NCI-H510A treated with DMSO at 0.1 percent for 48 hours (cell line): Measurements from ENCODE around the gene TARBP1.
"Not testable (repeated sequence)": the region's sequence is repeated elsewhere in the genome, so short reads cannot be mapped to it uniquely, and the experiment has no call there.

Experiments
- DNase-seq: peaks from one replicate; lab custom pipeline; 2025; lab: John Stamatoyannopoulos, UW

Gene TARBP1

GRCh38 chr1:234395297-234395696 is 83.7 kb downstream of the TARBP1 start:
- DNase-seq = no peak

DNA sequence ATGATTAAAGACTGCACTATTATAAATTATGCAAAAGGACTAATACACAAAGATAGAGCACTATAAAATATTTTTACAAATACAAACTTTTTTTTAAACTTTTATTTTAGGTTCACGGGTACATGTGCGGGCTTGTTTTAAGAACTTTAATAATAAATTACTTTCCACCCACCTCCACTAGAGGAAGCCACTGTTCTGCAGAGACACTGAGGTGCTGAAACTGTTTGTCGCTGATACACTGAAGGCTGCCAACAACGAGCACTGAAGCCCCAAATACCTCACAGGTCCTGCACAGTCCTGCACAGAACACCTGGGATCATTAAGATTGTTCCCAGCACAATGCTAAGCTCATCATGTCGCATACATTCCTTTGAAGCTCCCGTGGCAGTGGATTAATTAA is 85.8 kb downstream of the TARBP1 start:
- no peak for DNase-seq

- no peak for DNase-seq
These were observed 90.9 kb downstream of the TARBP1 start for GRCh38 chr1:234388094-234388493.

DNA sequence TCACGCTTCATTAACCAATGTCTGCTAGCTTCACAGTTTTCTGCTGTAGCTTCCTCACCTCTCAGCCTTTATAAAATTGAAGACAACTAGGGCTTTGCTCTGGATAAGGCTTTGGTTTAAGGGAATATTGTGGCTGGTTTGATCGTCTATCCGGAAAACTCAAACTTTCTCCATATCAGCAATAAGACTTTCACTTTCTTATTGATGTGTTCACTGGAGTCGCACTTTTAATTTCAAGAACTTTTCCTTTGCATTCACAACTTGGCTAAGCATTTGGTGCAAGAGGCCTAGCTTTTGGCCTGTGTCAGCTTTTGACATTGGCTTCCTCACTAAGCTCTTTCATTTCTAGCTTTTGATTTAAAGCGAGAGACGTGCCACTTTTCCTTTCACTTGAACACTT is 92.9 kb downstream of the TARBP1 start:
- DNase-seq = no peak

DNA sequence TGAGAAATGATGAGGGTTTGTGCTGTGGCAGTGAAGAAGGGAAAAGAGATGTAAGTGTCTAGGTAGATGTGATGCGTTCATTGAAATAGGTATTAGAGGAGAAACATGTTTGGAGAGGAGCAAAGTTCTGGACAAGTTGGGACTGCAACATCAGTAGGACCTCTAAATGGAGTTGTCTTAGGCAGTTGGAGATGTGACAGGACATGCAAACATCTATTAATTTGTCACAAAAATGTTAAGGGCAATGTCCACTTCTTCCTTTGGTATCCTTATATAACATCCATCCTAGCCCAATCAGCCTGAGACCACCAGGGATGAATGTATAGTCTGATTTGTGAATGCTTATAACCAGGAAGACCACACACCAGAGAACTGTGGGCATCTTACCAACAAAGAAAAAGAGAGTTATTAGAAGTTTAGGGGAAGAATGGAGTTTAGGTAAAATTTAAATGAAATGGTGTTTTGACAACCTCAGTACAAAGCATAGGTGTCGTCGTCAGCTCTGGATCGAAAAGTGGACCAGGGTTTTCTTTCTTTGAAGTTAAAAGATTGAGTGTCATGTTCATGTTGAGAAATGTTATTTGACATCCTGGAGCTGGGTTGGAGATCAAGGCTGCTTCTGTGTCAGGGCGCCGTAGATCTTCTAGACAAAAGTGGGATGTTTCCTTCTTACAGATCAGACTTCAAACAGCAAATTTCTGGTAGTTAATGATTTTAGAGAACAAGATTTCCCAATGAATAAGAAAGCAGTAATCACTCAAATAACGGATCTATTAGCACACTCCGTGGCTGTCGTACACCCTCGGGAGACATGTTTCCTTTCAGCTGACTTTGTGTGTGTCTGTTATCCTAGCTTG is 97.1 kb downstream of the TARBP1 start:
- no peak for DNase-seq

GRCh38 chr1:234379591-234380109 is 99.3 kb downstream of the TARBP1 start:
- not testable (repeated sequence) for DNase-seq

GRCh38 chr1:234375672-234376071 is 103.3 kb downstream of the TARBP1 start:
- DNase-seq = no peak

GRCh38 chr1:234373959-234374254 is 105.1 kb downstream of the TARBP1 start:
- no peak for DNase-seq

GRCh38 chr1:234373064-234373958 is 105.7 kb downstream of the TARBP1 start, which contains the start of gene COA6:
Gene COA6, plus strand, starts transcription at chr1:234373456. Its CDS starts 11 bp downstream, at chr1:234373467.
- DNase-seq = peak; percentile 96

DNA sequence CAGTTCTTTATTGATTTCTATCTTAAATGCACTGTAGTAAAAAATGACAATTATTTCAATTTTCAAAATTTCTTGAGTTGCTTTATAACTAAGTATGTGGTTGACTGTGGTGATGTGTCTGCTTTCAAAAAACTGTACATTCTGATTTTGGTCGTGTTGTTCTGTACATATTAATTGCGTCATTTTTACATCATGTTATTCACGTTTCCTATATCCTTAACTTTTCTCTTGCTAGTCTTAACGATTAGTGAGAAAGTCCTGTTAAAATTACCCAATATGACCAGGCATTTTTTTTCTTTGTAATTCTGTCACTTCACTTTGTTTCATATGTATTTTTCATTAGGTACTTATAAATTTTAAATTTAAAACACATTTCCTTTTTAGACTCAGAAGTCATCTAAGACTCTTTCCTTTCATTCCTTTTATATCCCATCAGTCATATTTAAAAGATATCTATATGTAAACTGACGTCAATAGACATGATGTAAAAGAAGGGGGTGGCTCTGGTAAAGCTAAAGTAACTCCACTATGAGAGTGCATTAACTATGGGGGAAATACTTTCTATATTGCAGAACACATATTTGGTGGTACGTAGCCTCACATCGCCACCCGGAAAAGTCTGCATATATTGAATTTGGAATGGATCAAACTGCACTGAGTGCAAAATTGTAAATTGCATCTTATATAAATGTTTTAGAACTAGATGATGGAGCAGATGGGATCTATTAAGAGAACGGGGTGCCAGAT is 106.8 kb downstream of the TARBP1 start:
- DNase-seq = no peak

DNA sequence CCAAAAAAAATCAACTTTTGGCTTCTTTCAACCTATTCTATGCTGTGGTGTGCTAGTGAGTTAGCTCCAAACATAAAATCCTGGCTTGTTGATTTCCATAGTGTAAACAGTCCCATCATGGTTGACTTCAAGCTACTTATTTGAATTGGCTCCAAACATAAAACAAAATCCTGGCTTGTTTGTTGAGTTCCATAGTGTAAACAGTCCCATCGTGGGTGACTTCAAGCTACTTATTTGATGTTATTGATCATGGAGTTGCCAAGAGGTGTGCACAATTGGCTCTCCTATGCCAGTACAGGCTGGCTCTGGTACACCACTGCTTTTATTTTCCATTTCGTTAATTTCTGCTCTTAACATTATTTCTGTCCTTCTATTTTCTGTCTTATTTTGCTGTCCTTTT is 107.6 kb downstream of the TARBP1 start:
- DNase-seq = no peak

DNA sequence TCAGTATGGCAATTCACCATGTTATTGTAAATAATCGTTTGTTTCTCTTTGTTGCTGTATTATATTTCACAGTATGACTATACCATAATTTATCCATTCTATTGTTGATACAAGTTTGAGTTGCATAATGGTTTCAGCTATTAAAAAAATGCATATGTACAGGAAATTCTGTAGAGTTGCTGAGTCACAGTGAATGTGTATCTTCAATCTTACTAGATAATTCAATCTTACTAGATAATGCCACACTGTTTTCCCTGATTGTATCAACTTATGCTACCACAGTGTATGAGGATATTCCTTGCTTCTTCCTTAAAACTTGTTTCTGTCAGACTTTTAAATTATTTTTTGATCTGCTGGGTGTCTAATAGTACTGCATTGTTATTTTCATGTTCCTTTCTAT is 109.2 kb downstream of the TARBP1 start:
- DNase-seq = no peak

DNA sequence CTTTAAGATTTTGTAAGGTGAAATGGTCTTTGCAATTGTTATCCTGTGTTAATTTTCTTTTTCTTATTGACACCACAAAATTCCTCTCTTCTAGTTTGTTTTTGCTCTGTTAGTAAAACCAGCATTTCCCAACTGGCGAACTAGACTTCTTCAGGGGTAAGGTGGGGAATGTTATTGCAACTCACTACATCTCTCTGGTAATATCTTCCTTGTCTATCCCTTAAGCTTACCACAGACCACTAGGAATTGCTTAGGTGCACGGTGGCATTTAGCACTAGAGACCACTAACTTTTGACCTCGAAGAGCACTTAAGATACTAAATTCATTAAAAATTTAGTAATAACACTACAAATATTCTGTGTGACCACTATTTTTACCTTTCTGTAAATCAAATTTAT is 109.9 kb downstream of the TARBP1 start:
- no peak for DNase-seq

DNA sequence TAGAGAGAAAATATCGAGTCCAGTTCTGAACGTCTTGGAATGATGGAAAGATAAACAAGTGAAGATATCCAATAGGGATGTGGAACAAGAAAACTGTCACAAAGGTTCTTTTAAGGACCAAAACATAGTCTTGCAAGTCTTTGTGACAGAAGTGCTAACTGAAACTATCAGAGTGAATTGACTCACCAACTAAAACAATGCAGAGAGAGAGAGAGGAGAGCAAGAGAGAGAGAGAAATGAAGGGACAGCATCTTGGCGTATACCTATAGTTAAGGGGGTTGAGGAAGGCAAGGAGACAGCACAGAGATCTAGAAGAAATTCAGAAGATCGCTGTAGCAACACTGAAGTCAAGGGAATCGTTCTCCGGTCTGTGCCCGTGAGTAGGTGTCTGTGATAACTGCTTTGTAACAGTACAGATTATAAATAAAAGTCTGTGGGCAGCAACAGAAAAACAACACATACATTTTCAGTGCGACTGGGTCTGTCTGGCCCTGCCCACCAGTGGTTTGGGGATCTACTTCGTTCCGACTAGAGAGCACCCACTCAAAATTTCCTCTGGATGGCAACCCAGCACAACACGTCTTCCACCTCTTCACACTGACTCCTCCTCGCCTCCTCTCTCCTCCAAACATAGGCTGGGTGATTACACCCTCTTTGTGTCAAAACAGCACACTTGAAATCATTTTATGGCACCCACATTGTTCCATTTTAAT is 110.5 kb downstream of the TARBP1 start:
- no peak for DNase-seq

DNA sequence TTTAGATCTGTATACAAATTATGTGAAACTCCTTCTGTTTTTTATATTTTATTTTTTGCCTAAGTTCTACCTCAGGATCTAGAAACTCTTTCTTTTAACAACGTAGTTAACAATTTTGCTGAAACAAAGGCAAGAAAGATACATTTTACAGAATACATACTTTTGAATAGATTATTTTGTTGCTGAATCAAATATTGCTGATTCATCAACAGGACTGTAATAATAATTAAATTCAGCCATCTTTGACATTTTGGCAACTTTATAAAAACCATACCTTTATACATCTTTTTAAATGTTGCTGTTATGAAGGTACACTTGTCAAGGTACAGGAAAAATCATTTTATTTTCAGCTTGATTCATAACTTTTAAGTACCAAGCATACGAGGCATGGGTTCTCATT is 116.4 kb downstream of the TARBP1 start:
- DNase-seq = no peak

- no peak for DNase-seq
These were observed 117.8 kb downstream of the TARBP1 start for GRCh38 chr1:234361102-234361603.

GRCh38 chr1:234357831-234358230 is 121.1 kb downstream of the TARBP1 start:
- DNase-seq = no peak

DNA sequence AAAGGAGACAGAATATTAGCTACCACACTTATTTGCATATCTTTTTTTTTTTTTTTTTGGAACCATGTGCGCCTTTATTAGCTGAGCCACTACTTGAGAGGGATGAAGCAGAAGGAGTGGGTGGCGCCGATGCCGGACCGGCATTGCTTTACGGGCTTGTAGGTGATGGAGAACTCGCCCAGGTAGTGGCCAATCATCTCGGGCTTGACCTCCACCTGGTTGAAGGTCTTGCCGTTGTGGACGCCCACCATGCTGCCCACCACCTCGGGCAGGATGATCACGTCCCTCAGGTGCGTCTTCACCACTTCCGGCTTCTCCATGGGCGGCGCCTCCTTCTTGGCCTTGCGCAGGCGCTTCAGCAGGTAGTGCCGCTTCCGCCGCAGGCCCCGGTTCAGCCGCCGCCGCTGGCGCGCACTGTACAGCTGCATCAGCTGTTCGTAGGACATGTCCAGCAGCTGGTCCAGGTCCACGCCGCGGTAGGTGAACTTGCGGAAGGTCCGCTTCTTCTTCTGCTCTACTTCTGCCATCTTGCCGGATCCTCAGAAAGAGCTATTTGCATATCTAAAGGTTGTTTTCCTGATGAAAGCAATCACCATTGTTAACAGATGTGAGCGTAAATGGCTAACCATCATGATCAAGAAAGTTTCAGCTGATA is 122.2 kb downstream of the TARBP1 start:
- DNase-seq = peak; percentile 65

- no peak for DNase-seq
These were observed 123.0 kb downstream of the TARBP1 start for GRCh38 chr1:234355782-234356510.

DNA sequence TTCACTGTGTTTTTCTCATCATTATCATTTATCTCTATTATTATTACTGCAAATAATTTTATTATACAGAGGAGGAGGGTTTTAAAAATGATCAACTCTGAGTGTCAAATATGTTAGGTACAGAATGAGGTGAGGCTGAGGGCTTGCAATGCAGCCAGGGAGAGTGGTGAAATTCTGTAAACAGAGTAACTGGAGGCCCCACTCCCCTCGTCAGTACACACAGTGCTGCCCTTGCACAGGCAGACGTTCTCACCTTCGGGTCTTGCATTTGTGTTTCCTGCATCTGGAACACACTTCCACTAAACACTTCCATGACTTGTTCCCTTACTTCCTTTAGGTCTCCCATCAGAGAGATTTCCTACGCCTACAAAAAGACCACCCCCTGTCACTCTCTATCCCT is 130.0 kb downstream of the TARBP1 start:
- DNase-seq = no peak
